HG03103 (cell line): ENCODE data around the gene AMIGO3.

Source experiments
- ATAC-seq: cut with Tn5 transposase; IDR thresholded peaks from one replicate; pipeline ENCODE4 v1.9.1; 2021; ENCODE audit warnings: low read depth; ENCODE audit not compliant: unreplicated experiment

AMIGO3 gene

DNA sequence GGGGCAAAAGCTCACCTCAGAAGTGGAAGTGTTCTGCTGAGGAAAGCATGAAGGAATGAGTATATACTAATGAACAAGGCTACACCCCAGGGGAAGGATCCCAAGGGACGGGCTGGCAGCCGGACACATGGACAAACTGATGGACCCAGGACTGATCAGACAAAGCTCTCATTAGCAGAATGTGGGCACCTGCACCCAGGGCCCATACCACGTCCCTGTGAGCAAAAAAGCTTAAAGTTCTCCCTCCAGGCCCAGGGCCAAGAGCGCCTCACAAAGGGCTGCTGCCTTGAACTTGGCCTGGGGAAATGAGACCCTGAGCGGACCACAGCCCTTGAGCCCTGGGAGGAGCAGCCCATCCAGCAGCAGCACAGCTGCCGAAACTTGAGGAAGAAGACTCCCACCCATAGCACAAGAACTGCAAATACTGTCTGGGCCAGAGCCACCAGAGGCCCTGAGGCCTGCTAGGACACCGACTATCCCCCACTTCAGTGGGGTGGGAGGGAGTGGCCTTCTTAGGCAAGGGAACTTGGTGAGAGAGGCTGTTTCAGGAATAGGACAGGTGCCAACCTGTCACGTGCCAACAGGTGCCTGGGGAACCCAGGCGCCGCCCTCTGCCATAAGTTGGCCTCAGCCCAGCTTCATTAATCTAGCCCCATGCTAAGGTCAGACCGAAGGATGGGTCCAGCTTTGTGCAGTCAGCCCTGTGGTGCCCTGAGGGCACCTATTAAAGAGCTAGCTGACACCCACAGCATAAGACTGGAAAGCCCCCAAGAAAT, 6.6 kb upstream of the AMIGO3 start:
- no peak for ATAC-seq

DNA sequence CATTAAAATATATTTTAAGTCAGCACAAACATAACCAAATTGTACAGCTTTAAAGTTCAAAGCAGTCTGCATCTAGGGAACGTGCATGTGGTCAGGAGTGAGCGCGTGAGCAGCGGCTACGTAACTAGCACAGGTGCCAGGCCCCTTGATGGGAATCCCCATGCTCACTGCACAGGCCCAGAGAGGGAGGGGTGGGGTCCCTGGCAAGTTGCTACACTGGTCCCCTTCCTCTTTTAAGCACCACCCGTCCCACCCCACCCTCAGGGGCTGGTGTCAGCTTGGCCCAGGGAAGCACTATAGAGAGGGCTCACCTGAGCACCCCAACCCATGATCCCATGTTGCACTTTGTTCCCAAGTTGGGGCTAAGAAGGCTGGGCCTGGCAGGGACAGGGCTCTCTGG, 5.1 kb upstream of the AMIGO3 start:
- ATAC-seq: no peak

DNA sequence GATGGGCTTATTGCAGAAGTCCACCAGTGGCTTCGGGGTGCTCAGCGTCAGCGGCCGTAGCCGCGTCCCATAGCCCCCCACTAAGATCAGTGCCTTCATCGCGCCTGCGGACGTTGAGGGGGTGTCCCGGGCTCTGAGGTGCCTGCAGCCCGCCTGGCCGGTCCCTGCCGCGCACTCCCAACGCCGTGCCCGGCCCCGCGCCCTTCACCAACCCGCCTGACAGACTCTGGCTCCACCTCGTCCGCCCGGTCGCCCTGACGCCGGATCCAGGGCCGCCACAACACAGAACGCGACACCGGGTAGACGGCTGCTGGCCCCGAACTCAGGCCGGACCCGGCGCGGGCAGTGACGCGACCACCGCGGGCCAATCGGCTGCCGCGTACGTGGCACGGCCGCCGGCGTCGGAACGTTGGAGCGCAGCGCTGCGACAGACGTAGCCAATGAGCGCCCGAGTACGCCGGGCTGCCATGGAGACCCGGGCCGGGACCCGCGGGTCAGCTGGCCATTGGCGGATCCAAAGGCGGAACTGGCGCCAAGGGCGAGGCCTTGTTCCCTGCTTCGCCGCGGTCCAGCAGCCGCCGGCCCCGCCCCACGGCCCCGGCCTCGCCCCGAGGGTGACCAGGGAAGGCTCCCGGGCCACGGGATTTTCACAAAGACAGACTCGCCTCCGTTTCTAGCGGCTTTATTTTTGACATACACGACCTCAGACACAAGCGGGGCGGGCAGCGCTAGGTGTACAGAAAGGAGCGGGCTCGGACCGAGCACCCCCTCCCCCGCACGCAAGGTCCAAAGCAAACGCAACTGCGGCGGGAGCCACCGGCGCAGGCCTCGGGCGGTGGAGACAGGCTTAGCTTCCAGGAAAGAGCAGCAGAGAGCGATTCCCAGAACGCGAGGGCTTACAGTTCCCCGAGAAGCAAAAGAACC, 4.4 kb upstream of the AMIGO3 start, which contains the start of gene GMPPB:
GMPPB (minus strand) TSS at position 324 of the 924 bp plus-strand sequence; CDS start at position 99, 225 bp downstream.
- peak; percentile 70 for ATAC-seq

DNA sequence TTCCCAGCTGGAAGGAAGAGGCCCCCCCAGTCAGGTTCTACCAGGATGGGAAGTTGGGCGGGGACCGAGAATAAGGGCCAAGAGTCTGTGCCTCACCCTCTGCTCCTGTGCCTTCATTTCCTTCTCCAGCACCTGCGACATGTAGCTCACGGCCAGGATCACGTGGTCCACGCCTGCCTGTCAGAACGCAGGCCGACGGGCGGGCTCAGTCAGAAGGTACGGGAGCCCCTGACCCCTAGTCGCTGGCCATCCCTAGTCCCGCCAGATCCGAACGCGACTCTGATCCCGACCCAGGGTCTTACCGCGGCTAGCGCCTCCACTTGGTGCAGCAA, 3.8 kb upstream of the AMIGO3 start:
- ATAC-seq: no peak

DNA sequence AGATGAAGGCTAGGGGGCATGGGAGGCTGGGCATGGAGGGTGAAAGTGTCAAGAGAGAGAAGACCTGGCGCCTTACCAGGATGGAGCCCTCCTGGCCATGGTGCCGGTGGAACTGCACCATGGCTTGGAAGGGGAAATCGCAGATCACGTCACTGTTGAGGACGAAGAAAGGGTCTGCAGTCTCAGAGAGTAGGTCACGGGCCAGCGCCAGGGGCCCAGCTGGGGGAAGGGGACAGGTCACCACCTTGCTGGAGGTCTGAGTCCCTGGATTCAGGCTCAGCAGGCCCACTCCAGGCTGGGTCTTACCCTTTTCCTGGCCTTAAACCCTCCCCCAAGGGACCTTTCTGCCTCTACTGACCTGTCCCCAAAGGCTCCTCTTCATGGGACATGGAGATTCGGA, 3.4 kb upstream of the AMIGO3 start:
- ATAC-seq: no peak

DNA sequence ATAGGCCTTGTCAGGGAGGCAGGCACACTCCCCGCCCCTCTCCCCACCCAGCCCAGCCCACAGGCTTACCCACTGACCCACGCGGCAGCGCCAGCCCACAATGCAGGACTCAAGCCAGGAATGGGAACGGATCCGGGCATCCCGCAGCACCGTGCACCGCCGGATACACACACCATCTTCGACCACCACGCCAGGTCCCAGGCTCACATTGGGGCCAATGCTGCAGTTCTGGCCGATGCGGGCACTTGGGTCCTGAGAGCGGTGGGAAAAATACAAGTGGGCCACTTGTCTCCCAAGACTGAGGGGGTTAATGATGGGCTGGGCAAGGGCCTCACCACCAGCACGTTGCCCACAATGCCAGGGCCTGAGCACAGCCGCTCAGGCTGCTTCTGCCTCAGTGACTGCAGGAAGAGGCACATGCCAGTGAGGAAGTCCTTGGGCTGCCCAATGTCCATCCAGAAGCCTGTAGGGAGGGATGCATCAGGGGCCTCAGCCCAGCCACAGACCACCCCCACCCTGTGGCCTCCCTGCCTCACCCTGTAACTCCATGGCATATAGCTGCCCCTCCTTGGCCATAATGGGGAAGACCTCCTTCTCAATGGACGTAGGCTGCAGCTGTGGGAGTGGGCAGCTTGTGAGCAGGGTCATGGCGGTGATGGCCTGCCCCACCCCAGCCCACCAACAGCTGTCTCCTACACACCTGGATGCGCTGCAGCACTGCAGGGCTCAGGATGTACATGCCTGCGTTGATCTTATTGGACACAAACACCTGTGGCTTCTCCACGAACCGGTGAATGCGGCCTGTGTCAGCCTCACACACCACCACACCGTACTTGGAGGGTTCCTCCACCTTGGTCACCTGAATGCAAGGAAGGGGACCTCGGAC, 2.7 kb upstream of the AMIGO3 start:
- no peak for ATAC-seq

DNA sequence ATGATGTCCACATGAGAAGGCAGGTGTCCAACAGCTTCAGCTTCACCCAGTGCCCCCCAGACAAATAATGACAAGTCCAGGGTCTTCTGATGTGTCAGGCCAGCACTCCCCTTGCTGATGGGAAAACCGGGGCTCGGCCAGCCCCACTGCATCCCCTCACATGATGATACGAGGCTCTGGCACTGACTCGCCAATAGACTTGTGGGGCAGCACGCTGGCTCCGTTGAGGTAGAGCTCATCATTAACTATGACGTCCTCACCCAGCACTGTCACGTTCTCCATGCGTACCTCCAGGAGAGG, 2.1 kb upstream of the AMIGO3 start:
- ATAC-seq: no peak

DNA sequence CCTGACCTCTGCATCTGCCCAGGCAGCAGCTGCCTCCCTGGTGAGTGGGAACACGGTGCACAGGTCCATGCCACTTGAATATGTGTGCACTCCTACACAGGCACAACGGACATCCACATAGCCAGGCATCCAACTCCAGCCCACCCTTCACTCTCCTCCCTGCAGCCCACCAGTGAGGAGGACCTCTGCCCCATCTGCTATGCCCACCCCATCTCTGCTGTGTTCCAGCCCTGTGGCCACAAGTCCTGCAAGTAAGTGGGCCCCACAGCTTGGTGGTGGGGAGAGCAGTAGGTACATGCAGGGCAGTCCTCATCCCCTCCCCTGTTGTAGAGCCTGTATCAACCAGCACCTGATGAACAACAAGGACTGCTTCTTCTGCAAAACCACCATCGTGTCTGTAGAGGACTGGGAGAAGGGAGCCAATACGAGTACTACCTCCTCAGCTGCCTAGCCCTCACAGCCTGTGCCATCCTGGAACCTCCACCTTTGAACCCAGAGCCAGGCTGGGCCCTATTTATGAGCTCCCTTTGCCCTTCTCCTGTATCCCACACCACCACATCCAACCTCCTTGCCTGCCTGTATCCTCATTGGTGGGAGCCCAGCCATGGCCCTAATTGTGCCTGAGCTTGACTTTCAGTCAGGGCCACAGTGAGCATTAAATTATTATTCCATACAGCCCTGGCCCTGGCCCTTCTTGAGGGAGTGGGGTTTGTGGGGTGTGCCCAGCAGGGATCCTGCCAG, 1.5 kb upstream of the AMIGO3 start:
- ATAC-seq: no peak

DNA sequence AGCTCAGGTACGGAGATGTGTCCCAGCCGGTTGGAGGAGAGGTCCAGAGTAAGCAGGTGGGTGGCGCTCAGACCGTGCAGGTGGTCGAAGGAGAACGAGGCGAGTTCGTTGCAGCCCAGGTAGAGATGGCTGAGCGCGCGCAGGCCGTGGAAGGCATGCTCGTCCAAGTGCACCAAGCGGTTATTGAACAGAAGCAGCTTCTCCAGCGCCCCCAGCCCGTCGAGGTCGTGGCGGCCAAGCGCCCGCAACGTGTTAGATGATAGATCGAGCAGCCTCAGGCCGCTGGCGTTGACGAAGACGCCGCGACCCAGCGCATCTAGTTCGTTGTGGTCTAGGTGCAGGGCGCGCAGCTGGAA, 648 bp downstream of the AMIGO3 start:
- ATAC-seq: no peak

DNA sequence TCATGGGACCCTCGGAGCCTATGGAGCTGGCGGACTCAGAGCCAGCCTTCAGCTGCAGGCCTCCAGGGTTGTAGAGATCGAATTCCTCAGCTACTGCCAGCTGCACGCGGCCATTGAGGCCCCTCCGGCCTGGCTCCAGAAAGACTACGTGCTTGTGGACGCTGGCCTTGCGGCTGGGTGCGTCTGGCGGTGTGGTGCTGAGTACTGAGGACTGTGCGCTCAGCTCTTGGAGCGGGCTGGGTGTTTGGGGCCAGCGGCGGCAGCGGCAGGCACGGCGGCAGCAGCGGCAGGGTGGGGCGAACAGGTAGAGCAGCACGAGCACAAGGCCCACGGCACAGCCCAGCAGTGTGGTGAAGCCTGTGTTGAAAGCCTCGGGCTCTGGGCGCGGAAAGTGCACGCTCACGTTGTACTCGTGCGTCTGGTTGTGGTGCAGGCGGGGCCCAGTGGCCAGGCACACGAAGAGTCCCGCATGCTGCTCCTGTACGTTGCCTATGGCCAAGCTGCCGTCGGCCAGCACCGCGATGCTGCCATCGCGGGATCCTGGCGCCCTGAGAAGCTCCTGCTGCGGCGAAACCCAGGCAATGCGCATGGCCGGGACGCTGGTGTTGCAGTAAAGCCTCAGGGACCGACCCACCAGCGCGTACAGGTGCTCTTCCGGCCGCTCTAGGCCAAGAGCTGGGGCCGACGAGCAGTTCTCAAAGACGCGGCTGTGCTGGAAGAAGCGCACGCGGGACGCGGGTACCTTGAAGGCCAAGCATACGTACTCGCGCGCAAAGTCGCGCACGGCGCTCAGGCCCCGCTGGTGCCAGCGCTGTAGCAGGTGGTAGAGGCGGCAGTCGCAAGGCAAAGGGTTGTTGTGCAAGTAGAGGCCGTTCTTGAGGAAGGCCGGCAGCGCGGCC, 1.3 kb downstream of the AMIGO3 start:
- no peak for ATAC-seq

DNA sequence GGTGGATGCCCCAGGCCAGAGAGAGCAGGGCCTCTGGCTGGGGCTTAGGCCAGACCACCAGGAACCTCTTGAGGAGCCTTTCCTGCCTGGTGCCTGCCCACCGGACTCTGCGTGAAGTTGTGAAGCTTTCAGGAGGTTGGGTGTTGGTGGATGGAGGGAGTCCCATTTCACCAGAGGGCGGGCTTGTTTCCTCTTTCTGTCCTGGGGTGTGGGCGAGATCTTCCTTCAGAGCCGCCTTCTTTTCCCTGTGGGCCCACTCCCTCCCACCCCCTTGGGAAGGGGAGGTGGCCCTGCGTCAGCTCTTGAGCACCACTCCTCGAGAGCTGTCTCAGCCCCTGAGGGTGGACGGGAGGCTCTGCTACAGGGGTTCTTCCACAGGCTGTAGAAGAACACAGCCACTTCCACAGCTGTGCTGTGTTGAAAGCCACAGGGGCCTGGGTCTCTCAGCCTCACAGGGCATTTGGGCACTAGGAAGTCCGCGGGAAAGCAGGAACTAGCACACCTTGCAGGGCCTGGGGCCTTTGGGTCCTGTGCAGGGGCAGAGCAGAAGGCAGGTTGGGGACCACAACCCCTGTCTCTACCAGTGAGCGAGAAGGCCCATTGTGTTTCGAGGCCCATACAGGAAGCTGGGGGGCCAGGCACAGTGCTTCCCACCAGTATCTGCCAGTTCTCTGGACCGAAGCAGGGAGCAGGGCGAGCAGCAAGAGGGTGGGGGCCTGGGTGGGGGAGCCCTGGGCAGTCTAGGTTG, 2.1 kb downstream of the AMIGO3 start:
- ATAC-seq: no peak

DNA sequence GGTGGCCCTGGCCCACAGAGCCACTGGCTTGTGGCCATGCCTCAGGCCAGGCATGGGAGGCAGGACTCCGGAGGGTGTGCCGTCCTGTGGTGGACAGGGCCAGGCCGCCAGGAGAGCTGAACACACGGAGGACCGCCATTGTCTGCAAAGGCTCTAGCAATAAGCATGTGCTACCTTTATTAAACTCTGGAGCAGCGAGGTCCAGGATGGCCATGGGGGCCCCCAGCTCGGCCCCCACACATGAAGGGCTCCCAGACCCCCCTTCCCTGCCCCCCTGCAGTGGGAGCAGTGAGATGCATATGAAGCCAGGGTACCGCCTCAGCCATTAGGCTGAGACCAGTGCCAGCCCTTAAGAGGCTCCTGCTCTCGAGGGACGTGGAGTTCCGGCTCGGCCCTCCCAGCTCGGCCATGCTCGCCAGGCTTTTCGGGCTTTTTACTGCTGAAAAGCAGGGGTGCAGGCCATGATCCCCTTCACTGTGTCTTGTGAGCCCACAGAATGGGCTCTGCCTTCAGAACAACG, 2.7 kb downstream of the AMIGO3 start:
- no peak for ATAC-seq

DNA sequence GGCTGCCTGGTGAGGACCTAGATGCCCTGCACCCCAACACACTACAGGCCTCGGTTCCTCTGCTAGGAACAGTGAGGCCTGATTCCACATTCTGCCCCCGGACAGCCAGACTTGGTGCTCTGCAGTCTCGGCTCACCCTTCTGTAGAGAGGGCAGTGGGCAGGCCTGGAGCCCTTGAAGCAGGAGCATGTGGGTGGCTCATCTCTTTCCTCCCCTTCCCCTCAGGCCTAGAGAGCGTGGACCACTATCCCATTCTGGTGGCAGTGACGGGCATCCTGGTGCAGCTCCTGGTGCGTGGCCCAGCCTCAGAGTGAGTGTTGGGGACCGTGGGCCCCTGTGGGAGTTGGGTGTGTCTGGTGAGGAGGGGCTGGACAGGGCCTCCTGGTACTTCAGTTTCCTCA, 3.3 kb downstream of the AMIGO3 start:
- ATAC-seq: no peak

DNA sequence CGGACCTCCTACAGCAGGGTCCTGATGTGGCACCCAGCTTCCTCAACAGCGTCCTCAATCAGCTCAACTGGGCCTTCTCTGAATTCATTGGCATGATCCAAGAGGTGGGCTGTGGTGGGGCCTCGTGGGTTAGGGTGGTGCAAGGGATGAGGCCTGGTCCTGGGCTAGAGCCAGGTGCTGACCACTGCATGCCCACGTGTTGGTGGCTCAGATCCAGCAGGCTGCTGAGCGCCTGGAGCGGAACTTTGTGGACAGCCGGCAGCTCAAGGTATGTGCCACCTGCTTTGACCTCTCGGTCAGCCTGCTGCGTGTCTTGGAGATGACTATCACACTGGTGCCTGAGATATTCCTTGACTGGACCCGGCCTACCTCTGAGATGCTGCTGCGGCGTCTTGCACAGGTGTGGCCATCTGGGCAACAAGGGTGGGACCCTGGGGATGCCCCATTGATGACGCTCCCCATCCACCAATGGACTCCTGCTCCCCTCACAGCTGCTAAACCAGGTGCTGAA, 3.8 kb downstream of the AMIGO3 start:
- ATAC-seq: no peak

DNA sequence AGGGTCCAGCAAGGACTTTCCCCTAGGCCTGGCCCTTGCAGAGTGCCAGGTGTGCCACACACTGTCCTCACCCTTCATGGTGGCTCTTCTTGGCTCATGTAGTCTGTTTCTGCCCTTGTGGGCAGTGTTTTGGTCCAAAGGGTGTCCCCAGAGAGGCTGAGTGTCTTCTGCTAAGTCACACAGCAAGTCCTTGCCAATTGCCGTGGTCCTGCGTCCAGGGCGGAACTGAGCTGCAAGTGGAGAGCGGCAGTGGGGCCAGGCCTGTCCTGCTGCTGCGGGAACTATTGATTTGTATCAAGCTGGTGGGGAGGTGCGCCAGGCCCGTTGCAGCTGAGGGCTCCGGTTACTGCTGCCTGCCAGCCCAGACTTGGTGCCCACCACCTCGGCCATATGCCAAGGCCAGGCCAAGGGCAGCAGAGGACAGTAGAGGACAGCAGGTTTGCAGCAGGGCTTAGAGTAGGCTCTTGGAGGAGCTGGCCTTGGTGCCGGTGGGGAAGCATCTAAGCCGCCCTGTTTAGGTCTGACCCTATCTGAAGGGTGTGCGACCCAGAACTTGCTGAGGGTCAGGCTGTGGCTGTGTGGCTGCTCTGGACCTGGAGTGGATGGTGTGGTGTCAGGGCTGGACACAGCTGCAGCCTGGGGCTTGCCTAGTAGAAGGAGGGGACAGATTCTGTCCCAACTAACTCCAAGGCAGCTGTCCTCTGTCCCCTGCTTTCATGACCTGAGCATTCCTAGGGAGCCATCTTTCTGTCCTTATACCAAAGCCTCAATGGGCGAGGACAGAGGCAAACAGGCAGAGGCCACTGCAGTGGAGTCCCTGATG, 4.5 kb downstream of the AMIGO3 start:
- ATAC-seq: no peak

DNA sequence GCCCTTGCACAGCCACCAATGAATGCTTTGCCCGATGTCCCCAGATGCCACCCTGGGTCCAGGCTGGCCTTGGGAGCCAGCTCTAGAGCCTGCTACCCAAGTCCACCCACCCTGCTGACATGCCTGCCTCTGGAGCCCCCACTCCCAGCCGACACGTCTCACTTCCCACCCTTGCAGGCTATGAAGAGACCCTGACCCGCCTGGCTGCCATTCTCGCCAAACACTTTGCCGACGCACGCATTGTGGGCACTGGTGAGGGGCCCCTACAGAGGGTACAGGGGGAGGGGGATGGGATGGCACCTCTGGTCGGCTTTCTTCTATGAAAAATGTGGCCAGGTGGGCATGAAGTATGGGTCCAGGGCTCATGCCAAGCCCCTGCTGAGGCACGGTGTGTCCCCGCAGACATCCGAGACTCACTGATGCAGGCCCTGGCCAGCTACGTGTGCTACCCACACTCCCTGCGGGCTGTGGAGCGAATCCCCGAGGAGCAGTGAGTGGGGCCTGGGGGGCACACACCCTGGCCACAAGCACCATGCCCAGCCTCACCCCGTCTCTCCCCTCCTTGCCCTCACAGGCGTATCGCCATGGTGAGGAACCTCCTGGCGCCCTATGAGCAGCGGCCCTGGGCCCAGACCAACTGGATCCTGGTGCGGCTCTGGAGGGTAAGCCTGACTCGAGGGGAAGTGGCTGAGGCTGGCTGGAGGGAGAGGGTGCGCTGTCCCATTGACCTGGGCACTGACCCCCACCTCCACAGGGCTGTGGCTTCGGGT, 6.0 kb downstream of the AMIGO3 start:
- ATAC-seq: no peak
